Ureter (tissue), 1 donor: ENCODE results near the gene GARIN5A. TPM values are rescaled to one million over a fixed set of nuclear protein-coding genes. Genes with fewer than 3 reads are reported as not detected.
A peak's percentile ranks its signal among the peaks of the same experiment; 100 is the strongest.

Experiments used
- DNase-seq: peaks from one replicate; pipeline ENCODE4 v3.0.0-alpha.2; 2020; ENCODE audit warnings: low spot score
- total RNA-seq: library from RNA; stranded (reverse); gene quantifications from one replicate; pipeline ENCODE4 v1.2.4, GENCODE V29; 2023
- donor health status: DM: yes; HTN: yes; CAD: no.

GARIN5A gene
- total RNA-seq, 1 donor from 2014 or later: 1.9 TPM

GRCh38 chr19:50434525-50434924 is 42.1 kb downstream of the GARIN5A start:
- no peak for DNase-seq

- no peak for DNase-seq
Measured at GRCh38 chr19:50433201-50434180, 43.2 kb downstream of the GARIN5A start.

GRCh38 chr19:50432221-50433028 is 44.2 kb downstream of the GARIN5A start, which contains the start of gene MYBPC2:
TSS of gene MYBPC2 (plus strand) at chr19:50432892. CDS start at chr19:50432954, 62 bp downstream.
- no peak for DNase-seq

- DNase-seq: peak; percentile 84
Measured at GRCh38 chr19:50431343-50432220, 45.1 kb downstream of the GARIN5A start.

- DNase-seq: no peak
Measured at GRCh38 chr19:50430888-50431342, 45.7 kb downstream of the GARIN5A start.

GRCh38 chr19:50428772-50429463 is 47.7 kb downstream of the GARIN5A start:
- no peak for DNase-seq

GRCh38 chr19:50427997-50428425 is 48.6 kb downstream of the GARIN5A start:
- DNase-seq: peak; percentile 91

- no peak for DNase-seq
Measured at GRCh38 chr19:50427318-50427925, 49.2 kb downstream of the GARIN5A start.

GRCh38 chr19:50425581-50425980 is 51.1 kb downstream of the GARIN5A start:
- DNase-seq: no peak

GRCh38 chr19:50423279-50424113 is 53.2 kb downstream of the GARIN5A start:
- DNase-seq: no peak

- no peak for DNase-seq
Measured at GRCh38 chr19:50422397-50423278, 54.0 kb downstream of the GARIN5A start.

GRCh38 chr19:50420808-50421207 is 55.8 kb downstream of the GARIN5A start:
- DNase-seq: no peak

GRCh38 chr19:50420127-50420526 is 56.5 kb downstream of the GARIN5A start:
- DNase-seq: no peak

- no peak for DNase-seq
Measured at GRCh38 chr19:50419580-50420035, 57.0 kb downstream of the GARIN5A start.

GRCh38 chr19:50419022-50419579 is 57.5 kb downstream of the GARIN5A start:
- DNase-seq: no peak

GRCh38 chr19:50418176-50419021 is 58.2 kb downstream of the GARIN5A start, which contains the start of gene SPIB:
TSS of gene SPIB (plus strand) at chr19:50418938. CDS start at chr19:50418963, 25 bp downstream.
- DNase-seq: no peak
